GM23248 (cell line): Measurements from ENCODE around the gene MTG2.

ENCODE experiments used
- EZH2 ChIP-seq: fragments of 200-600 bp; sonication (generic); IDR thresholded peaks from 2 replicates; pipeline ENCODE4 v1.6.1; 2018; ENCODE audit warnings: antibody characterized with exemption, mild to moderate bottlenecking; ENCODE audit not compliant: insufficient read depth, poor library complexity, severe bottlenecking
- EZH2phosphoT487 ChIP-seq: fragments of 200-600 bp; sonication (generic); IDR thresholded peaks from 2 replicates; pipeline ENCODE4 v1.6.1; 2018; ENCODE audit warnings: antibody characterized with exemption, moderate library complexity, mild to moderate bottlenecking, low read depth; ENCODE audit not compliant: insufficient read depth

GRCh38 chr20:62135573-62136266 is 47.1 kb upstream of the MTG2 start:
- no peak for TF ChIP-seq EZH2
- no peak for TF ChIP-seq EZH2phosphoT487
